ENCODE results near the gene SEZ6L2.

GRCh38 chr16:29927070-29927905 is 27.9 kb upstream of the SEZ6L2 start:
- TF ChIP-seq, protein P1, sequence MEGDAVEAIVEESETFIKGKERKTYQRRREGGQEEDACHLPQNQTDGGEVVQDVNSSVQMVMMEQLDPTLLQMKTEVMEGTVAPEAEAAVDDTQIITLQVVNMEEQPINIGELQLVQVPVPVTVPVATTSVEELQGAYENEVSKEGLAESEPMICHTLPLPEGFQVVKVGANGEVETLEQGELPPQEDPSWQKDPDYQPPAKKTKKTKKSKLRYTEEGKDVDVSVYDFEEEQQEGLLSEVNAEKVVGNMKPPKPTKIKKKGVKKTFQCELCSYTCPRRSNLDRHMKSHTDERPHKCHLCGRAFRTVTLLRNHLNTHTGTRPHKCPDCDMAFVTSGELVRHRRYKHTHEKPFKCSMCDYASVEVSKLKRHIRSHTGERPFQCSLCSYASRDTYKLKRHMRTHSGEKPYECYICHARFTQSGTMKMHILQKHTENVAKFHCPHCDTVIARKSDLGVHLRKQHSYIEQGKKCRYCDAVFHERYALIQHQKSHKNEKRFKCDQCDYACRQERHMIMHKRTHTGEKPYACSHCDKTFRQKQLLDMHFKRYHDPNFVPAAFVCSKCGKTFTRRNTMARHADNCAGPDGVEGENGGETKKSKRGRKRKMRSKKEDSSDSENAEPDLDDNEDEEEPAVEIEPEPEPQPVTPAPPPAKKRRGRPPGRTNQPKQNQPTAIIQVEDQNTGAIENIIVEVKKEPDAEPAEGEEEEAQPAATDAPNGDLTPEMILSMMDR (IDR thresholded peaks at IDR 0.05; ENCODE audit: low read length), result no peak
- TF ChIP-seq EZH2 (IDR thresholded peaks at IDR 0.05; ENCODE audit: borderline replicate concordance, low read length), result no peak
